Activated T-cell treated with anti-CD3 and anti-CD28 coated beads for 48 hours (primary cell): ENCODE data around the gene FOXP4.
A peak's percentile ranks its signal among the peaks of the same experiment; 100 is the strongest.

Experiments used
- DNase-seq: peaks from one replicate; pipeline ENCODE4 v3.0.0-alpha.2; 2020; ENCODE audit warnings: low read depth

The FOXP4 gene

GRCh38 chr6:41585605-41586004, 39.4 kb downstream of the FOXP4 start:
- no peak for DNase-seq

DNA sequence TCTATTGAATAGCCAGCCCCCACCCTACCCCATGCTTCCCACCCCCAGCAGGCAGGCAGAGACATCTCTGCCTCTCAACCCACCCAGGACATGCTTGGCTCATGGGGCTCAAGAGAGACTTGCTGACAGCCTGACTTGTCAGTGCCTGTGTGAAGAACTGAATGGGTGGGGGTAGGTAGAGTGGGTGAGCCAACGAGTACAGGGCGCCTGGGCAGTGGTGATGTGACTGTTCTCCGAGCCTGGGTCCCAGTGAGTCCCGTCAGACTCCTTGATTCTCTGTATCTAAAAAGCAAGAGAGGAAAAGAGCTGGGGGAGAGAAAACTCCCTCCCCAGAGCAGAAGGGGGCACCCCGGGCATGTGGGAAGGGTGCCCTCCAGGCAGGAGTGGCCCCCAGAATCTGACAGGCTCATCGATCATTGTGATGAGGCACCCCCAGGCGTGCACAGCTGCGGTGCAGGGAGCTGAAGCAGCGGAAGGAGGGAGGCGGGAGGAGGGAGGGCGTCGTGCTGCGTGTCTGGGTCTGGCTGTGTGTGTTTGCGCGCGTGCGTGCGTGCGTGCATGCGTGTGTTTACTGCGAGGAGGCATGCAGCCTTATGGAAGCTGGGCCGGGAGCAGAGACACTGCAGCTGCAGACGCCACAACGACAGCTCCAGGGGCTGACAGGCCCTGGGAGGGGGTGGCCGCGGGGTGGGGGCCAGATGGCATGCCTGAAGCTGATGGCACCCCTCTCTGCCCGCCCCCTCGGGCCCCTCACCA, 40.2 kb downstream of the FOXP4 start:
- no peak for DNase-seq

- DNase-seq: no peak
Observed at GRCh38 chr6:41587131-41587879, 41.1 kb downstream of the FOXP4 start.

- no peak for DNase-seq
Observed at GRCh38 chr6:41588111-41588510, 41.9 kb downstream of the FOXP4 start.

GRCh38 chr6:41589223-41589622, 43.0 kb downstream of the FOXP4 start:
- DNase-seq: no peak

DNA sequence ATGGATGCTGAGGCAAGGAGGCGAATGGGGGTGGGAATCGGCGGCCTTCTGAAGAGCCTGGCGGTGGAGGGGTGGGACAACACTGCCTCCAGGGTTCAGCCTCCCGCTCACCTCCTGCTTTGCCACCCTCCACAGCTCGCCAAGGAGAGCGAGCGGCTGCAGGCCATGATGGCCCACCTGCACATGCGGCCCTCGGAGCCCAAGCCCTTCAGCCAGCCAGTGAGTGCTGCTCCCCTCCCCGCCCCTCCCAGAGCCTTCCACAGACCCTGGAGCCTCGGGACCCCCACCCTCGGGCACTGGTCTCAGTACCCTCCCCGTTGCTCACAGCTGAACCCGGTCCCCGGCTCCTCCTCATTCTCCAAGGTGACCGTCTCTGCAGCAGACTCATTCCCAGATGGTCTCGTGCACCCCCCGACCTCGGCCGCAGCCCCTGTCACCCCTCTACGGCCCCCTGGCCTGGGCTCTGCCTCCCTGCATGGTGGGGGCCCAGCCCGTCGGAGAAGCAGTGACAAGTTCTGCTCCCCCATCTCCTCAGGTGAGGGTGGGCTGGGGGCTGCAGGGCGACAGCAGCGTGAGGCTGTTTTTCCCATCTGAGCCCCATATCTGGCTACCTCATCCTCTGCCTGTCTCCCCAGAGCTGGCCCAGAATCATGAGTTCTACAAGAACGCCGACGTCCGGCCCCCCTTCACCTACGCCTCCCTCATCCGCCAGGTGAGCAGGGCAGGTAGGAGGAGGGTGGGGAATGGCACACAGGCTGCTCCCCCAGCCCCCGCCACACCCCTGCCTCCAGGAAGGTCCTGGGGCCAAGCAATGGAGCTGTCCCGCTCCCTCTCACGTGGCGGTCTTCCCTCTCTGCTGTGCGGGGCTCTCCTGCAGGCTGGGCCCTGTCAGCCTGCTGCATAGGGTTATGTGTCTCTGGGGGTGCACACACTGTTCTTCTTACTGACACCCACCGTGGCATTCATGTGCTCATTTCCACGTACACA, 43.7 kb downstream of the FOXP4 start:
- no peak for DNase-seq

DNA sequence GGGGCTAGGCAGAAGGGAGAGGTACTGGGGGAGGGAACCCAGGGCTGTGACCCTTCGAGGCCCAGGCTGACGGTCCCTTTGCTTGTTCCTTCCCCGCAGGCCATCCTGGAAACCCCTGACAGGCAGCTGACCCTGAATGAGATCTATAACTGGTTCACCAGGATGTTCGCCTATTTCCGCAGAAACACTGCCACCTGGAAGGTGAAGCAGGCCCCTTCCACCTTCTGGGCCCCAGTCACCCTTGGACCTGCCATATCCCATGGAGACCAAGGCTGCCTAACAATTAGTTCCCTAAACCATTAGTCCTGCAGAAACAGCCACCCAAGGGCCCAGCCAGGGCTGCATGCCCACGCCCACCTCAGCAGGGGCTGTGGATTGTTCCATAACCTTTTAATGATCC, 44.9 kb downstream of the FOXP4 start:
- no peak for DNase-seq

DNA sequence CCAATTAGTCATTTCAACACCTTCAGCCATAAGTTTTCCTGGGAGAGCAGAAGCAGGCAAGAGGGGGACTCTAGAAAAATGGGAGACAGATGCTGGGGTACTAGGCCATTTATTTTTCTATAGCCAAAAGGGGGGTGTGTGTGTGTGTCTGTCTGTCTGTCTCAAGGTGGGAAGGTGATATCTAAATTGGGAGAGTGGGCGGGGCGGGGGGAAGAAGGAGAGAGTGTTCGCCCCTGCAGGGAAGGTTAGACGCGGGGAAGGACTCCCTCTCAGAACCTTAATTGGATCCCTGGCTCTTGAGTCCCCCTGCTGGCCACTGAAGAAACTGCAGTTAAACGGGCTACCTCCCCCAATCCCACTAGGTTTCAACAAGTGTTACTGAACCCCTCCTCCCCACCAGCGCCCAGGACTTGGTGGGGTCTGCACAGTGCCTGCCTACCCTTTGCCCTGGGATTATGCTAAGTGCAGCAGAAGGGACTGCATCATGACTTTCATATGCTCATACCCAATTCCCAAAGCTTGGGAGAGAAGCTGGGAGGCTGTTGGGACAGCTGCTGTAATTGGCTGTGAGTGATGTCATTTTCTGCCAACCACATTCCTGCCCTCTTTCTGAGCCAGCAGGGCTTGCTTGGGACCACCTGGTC, 45.8 kb downstream of the FOXP4 start:
- peak; percentile 68 for DNase-seq

GRCh38 chr6:41593406-41593805, 47.2 kb downstream of the FOXP4 start:
- DNase-seq: no peak

GRCh38 chr6:41593839-41594238, 47.7 kb downstream of the FOXP4 start:
- DNase-seq: no peak

DNA sequence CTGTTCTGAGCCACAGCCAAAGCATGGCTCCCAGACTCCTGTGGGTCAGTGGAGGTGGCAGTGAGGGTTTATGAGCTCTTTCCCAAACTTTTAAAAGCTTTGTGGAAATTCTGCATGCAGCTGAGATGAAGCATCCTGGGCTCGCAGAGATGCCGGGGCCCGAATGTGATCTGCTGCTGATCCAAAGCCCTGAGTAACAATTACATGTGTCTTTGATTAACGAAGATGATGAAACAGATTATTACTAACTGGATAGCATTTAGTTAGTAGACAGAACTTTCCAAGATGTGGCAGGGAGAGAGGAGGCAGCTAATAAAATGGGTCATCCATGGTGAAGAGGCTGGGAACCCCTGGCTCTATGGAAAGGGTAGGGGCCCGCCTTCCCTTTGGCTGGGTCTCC, 48.1 kb downstream of the FOXP4 start:
- no peak for DNase-seq

- DNase-seq: no peak
Observed at GRCh38 chr6:41594766-41595165, 48.6 kb downstream of the FOXP4 start.

DNA sequence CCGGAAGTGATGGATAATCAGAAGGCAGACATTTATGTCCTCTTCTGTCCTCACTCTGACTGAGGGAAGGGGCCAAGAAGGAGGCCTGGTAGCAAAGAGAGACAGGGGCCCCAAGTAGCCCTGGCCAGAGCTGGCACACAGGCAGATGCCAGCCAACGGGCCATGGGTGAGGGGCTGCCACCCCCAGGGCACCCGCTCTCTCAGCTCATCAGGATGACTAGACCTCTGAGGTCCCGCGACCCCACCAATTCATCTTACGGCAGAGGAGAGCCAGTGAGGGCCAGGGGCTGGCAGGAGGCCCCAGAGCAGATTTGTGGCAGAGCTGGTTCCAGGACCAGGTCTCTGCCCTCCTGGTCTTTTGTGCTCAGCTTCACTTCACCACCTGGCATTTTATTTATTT, 49.0 kb downstream of the FOXP4 start:
- DNase-seq: no peak

DNA sequence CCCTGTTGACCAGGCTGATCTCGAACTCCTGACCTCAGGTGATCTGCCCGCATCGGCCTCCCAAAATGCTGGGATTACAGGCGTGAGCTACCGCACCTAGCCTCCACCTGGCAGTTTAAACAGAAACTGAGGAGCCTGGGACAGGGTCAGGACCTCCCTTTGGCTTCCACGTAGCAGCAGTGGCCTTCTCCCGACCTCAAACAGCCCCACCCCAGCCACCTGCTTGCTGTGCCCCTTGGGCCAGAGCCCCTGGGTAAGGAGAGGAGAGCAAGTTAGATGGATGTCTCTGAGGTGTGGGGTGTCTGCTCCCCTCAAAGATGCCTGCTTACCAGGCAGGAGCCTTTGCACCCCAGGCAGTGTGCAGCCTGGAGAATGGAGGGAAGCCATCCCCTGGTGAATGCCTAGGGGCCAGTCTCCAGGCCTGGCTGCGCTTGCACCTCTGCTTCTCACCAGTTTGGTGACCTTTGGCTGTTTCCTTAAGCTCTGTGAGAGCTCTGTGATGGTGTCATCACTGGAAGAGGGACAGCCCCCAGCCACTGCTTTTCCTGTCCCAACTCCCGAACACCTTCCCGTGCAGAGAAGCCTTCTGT, 50.0 kb downstream of the FOXP4 start:
- no peak for DNase-seq

DNA sequence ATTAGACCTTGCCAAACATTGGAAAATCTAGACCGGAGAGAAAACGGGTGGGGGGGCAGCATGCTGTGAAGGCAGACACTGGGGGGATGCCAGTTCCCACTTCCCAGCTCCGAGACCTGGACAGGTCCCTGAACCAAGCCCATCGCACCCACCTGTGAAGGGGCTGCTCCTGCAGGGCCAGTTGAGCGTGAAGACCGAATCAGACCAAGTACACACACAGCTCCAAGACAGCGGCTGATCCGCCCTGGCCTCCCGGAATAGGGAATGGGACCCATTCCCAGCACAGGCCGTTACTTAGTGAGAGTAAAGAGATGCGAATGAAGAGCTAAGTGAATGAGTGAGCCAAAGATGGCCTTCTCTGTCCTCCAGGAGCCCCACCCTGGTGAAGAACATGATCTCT, 50.6 kb downstream of the FOXP4 start:
- no peak for DNase-seq

- DNase-seq: no peak
Observed at GRCh38 chr6:41597246-41598000, 51.2 kb downstream of the FOXP4 start.

DNA sequence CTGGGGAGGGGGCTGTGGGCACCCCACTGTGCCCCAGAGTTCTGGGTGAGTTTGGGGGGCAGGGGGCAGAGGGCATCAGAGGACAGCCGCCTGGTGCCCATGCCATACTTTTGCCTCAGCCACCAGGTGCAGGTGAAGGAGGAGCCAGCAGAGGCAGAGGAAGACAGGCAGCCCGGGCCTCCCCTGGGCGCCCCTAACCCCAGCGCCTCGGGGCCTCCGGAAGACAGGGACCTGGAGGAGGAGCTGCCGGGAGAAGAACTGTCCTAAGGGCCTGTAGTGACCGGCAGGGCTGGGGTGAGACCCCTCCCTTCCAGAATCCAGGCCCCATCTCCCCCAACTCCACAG, 52.5 kb downstream of the FOXP4 start:
- no peak for DNase-seq

- no peak for DNase-seq
Observed at GRCh38 chr6:41599015-41599851, 53.1 kb downstream of the FOXP4 start.

- DNase-seq: no peak
Observed at GRCh38 chr6:41599852-41600445, 53.8 kb downstream of the FOXP4 start.
